GM18909 (cell line): Measurements from ENCODE around the gene XYLT1.

Source experiments
- ATAC-seq: cut with Tn5 transposase; IDR thresholded peaks from one replicate; pipeline ENCODE4 v1.9.1; 2021; ENCODE audit warnings: mild to moderate bottlenecking; ENCODE audit not compliant: unreplicated experiment, poor library complexity

Gene XYLT1

DNA sequence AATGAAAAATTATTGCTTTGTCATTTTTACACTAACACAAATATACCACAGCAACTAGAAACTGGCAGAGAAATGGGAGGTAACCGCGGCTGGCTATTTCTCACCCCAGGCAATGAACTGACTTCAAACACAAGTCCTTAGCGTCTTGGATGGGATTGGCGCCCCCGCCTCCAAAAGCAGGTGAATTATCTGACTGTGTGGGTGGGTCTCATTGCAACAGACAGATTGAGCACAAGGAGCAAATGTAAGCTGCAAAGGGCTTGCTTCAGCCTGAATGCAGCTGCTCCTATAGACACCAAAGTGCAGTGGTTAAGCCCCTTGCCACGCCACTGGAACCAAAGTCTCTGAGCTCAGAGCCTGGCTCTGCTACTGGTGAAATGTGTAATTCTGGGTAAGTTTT lies 225.0 kb downstream of the XYLT1 start:
- ATAC-seq: no peak

DNA sequence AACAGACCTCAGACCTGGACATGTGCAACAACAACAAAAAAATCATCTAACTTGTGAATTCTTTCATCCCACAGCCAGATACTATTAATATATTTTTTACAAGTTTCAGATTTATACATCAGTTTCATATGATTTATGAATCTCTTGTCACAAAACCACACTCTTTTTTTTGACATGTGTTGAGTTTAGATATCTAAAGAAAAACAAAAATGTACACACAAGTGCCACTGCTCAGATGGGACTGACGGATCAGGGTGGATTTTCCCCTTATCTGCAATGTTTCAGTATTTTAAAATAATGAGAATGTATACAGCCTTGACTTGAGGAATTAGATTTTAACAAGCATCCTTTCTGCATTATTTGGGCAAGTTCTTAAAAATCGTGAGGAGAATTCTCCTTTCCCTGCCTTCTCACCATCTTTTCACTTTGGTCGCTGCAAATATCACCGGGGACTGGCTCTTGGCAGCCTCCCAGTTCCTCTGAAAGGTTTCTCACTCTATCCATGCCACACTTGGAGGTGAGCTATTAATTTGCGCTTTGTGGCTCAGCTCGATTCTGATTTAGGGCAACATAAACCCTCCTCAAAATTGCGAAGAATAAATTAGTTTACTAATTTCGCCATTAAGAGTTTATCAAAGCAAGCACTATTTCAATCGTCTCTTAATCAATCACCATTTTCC lies 225.7 kb downstream of the XYLT1 start:
- no peak for ATAC-seq

- ATAC-seq: no peak
Measured at GRCh38 chr16:17241264-17241835, 229.4 kb downstream of the XYLT1 start.

- no peak for ATAC-seq
Measured at GRCh38 chr16:17238285-17239028, 232.3 kb downstream of the XYLT1 start.

GRCh38 chr16:17237350-17237944 lies 233.3 kb downstream of the XYLT1 start:
- ATAC-seq: no peak

DNA sequence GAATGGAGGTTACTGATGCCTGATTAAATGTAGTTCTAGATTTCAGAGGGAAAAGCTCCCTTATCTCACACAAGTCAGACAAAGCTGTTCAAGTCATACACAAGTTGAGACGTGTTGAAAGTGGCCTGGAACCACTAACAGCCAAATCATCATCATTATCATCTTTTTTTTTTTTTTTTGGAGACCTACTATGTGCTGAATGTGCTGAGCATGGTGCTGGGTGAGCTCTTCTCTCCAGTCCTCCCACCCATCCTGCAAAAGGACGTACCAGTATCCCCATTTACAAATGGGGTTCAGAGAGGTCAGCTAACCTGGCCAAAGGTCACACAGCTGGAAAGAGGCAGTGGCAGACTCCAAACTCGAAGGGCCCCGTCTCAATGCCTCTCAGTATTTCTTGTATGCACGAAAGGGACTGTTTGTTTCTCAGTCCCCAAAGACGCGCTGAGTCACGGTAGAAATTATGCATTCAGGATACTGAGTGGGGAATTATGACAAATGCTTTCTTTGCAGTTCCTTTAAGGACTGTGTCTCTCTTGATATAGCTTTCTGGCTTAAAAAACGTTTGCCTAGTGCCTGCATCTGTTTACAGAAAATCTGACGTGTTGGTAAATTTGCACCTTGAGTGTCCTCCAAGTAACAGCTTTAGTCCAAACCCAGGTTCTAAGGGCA lies 235.5 kb downstream of the XYLT1 start:
- no peak for ATAC-seq

- ATAC-seq: no peak
Measured at GRCh38 chr16:17233318-17234002, 237.3 kb downstream of the XYLT1 start.

GRCh38 chr16:17232487-17232886 lies 238.3 kb downstream of the XYLT1 start:
- ATAC-seq: no peak

DNA sequence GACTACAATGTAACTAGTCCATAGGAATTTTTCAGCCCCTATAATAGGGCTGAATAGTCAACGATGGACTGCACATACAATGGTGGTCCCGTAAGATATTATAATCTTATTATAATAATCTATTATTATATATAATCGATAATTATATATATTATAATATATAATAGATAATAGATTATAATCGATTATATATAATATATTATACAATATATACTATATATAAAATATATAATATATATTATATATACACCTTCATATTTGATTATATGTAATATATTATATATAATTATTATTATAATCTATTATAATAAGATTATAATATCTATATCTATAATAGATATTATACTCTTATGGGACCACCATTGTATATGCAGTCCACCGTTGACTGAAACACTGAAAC lies 238.8 kb downstream of the XYLT1 start:
- ATAC-seq: no peak

DNA sequence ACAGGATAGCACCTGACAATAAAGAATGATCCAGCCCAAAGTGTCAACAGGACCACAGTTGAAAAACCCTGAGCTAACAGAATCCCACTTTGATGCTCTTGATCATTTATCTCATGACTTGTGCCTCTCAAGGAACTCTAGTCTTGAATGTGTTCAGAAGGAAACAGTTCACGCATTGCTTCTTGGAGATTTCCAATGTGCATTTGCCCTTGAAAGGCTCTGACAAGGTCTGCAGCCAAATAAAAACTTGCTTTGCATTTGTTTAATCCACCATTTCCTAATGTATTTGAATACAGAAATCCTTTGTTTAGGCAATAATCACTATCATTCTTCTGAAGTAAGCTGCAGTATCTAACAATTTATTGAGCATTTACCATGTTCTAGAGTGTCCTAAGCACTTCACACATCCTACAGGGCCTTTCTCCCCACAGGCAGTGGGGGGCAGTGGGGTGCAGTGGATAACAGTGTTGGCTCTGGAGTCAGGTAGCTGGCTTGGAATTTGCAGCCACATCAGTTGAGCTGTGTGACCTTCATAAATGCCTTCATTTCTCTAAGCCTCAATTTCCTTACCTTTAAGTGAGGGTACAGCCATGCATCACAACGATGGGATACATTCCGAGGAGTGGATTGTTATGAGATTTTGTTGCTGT lies 239.7 kb downstream of the XYLT1 start:
- ATAC-seq: no peak

GRCh38 chr16:17229766-17230165 lies 241.0 kb downstream of the XYLT1 start:
- no peak for ATAC-seq

- ATAC-seq: no peak
Measured at GRCh38 chr16:17229131-17229530, 241.6 kb downstream of the XYLT1 start.

DNA sequence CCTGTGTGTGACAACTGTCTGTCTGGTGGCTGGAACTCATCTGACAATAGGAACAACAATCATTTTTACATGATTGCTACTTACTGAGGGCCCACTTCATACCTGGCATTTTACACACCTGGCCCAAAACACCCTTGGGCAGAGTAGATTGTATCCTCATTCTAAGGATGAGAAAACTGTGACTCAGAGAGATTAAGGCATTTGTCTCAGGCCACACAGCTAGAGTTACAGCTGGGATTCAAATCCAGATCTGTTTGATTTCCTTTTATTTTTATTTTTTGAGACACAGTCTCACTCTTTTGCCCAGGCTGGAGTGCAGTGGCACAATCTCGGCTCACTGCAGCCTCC lies 242.1 kb downstream of the XYLT1 start:
- ATAC-seq: no peak

GRCh38 chr16:17228048-17228707 lies 242.6 kb downstream of the XYLT1 start:
- ATAC-seq: no peak

GRCh38 chr16:17227278-17227677 lies 243.5 kb downstream of the XYLT1 start:
- no peak for ATAC-seq

DNA sequence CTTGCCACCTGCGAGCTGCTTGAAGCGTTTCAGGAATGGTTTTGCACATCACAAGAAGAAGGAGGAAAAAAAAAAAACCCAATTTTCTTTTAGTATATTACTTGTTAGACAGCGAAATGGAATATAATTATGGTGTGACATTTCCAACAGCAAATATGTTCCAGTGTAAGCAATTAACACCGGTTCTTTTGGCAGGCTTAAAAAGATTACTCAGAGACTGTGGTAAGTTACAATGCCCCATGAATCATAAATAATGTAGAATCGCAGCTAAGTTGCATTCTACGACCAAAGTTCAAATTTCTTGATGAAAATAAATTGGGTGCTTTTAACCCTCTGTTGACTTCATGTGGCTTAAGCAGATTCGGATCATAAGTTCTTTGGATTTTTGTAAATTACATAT lies 245.2 kb downstream of the XYLT1 start:
- no peak for ATAC-seq

DNA sequence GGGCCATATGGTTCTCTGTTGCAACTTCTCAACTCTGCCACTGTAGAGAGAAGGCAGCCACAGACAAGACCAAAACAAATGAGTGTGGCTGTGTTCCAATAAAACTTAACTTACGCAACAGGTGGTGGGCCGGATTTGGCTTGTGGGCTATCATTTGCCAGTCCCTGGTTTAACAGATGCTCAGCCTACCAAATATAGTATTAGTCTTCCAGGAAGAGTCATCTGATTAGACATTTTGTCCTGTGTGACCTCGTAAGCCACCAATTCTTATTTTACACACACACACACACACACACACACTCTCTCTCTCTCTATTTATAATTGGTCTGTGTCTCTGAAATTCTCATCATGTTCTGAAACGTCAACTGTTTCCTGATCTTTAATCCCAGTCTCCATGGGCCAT lies 245.9 kb downstream of the XYLT1 start:
- no peak for ATAC-seq

DNA sequence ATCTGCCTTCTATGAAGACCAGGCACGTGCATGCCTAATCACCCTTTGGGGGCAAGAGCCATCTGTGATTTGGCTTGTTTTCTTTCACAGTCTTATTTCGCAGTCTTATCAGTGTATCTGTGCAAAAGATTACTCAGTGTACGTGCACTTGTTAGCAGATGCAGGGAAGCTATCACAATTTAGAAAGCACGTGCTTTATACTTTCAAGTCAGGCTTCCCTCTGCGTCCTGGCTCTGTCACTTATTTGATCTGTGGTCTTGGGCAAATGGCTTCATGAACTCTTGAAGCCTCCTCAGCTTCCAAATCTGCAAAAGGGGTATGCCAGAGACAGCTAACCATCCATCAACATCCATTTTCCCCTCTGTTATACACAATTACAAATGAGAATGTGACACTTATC lies 246.4 kb downstream of the XYLT1 start:
- ATAC-seq: no peak

- no peak for ATAC-seq
Measured at GRCh38 chr16:17223576-17223975, 247.2 kb downstream of the XYLT1 start.
